Endothelial cell of umbilical vein (primary cell): Measurements from ENCODE around the gene FBP2. TPM values are rescaled to one million over a fixed set of nuclear protein-coding genes. Genes with fewer than 3 reads are reported as not detected.

ENCODE experiments used
- BruUV-seq: library from RNA; stranded (reverse); fragments of 400-500 nt; replicated peaks from 2 replicates; lab custom pipeline; 2021; lab: Mats Ljungman, UMichigan
- CTCF ChIA-PET: fragments of 300-600, 350-600 bp; sonication (Branson Sonifier 250); formaldehyde crosslinking; loops from one replicate; lab custom pipeline; 2021; ENCODE audit warnings: antibody characterized with exemption, inconsistent platforms; lab: Charles Lee
- POLR2A ChIA-PET: fragments of 300-600, 350-600 bp; sonication (Branson Sonifier 250); formaldehyde crosslinking; loops from one replicate; lab custom pipeline; 2021; ENCODE audit warnings: antibody characterized with exemption, inconsistent platforms; lab: Charles Lee
- DNase-seq: peaks from one replicate; pipeline ENCODE4 v3.0.0-alpha.2; 2011; ENCODE audit warnings: low read depth, low spot score
- FAIRE-seq: peaks from 2 replicates; lab custom pipeline; 2011; peaks lifted over from hg19 to GRCh38; lab: Jason Lieb, UNC
- H2AFZ ChIP-seq: 2 replicates; pipeline ENCODE4 v1.6.0; 2012; ENCODE audit warnings: low read depth, low read length, control low read depth, inconsistent platforms
- H3K27ac ChIP-seq: 2 replicates; pipeline ENCODE4 v1.5.1; 2011; ENCODE audit warnings: low read depth, mild to moderate bottlenecking, control low read depth, low read length, moderate library complexity; ENCODE audit not compliant: insufficient read depth
- H3K27me3 ChIP-seq, 2 experiments: 2 replicates each; pipeline versions ENCODE4 v1.6.0 to v1.6.1; 2011; ENCODE audit warnings: low read length in 2 of 2, mixed read lengths in 1 of 2; ENCODE audit not compliant: control insufficient read depth in 2 of 2, insufficient read depth in 2 of 2
- H3K36me3 ChIP-seq, 2 experiments: 2 replicates in 1 of 2; 3 replicates in 1 of 2; pipeline ENCODE4 v1.5.1; 2011; ENCODE audit warnings: low read length in 2 of 2, mild to moderate bottlenecking in 1 of 2, moderate library complexity in 1 of 2; ENCODE audit not compliant: control insufficient read depth in 2 of 2, insufficient read depth in 2 of 2; ENCODE audit errors: extremely low read depth in 1 of 2
- H3K4me1 ChIP-seq: 3 replicates; pipeline ENCODE4 v1.5.1; 2011; ENCODE audit warnings: mild to moderate bottlenecking, low read length; ENCODE audit not compliant: control insufficient read depth, insufficient read depth; ENCODE audit errors: extremely low read depth
- H3K4me2 ChIP-seq: 2 replicates; pipeline ENCODE4 v1.6.1; 2011; ENCODE audit warnings: low read length, control low read depth, mixed read lengths; ENCODE audit not compliant: insufficient read depth
- H3K4me3 ChIP-seq, 3 experiments: fragments of 200-600 bp in 1 of 3; sonication (generic), shearing (Covaris generic) in 1 of 3; replicated peaks in 1 of 3; 2 replicates each; pipeline ENCODE4 v1.5.1; 2011 to 2016; ENCODE audit warnings: control low read depth in 3 of 3, low read length in 3 of 3, mild to moderate bottlenecking in 2 of 3, inconsistent platforms in 1 of 3, low read depth in 1 of 3, moderate library complexity in 1 of 3; ENCODE audit not compliant: insufficient read depth in 1 of 3
- H3K79me2 ChIP-seq: 2 replicates; pipeline ENCODE4 v1.6.0; 2012; ENCODE audit warnings: low read length, inconsistent platforms; ENCODE audit not compliant: control insufficient read depth, insufficient read depth
- H3K9ac ChIP-seq: replicated peaks from 2 replicates; pipeline ENCODE3; 2011; ENCODE audit warnings: low read length, control low read depth; ENCODE audit not compliant: insufficient read depth; ENCODE audit errors: extremely low read depth
- H3K9me1 ChIP-seq: replicated peaks from 3 replicates; pipeline ENCODE4 v1.6.0; 2011; ENCODE audit warnings: mild to moderate bottlenecking, low read length; ENCODE audit not compliant: control insufficient read depth, insufficient read depth; ENCODE audit errors: extremely low read depth
- H3K9me3 ChIP-seq: replicated peaks from 2 replicates; pipeline ENCODE4 v1.5.1; 2012; ENCODE audit warnings: low read length, inconsistent platforms; ENCODE audit not compliant: control insufficient read depth, insufficient read depth
- H4K20me1 ChIP-seq: replicated peaks from 2 replicates; pipeline ENCODE3; 2011; ENCODE audit warnings: mild to moderate bottlenecking, low read length; ENCODE audit not compliant: control insufficient read depth, insufficient read depth; ENCODE audit errors: extremely low read depth
- CTCF ChIP-seq, 2 donors: IDR thresholded peaks; 1 replicate in 1 of 2; 2 replicates in 1 of 2; pipeline ENCODE4 v1.5.1; 2011; ENCODE audit warnings: low read length in 2 of 2, mild to moderate bottlenecking in 2 of 2, moderate library complexity in 2 of 2, control low read depth in 1 of 2, inconsistent platforms in 1 of 2, low read depth in 1 of 2; ENCODE audit not compliant: insufficient read depth in 1 of 2; ENCODE audit errors: extremely low read depth in 1 of 2
- EZH2 ChIP-seq: IDR thresholded peaks from 2 replicates; pipeline ENCODE4 v1.6.1; 2012; ENCODE audit warnings: borderline replicate concordance, low read depth, mild to moderate bottlenecking, moderate library complexity, low read length, inconsistent platforms; ENCODE audit not compliant: severe bottlenecking
- FOS ChIP-seq: IDR thresholded peaks from 2 replicates; pipeline ENCODE4 v1.6.1; 2011; ENCODE audit warnings: mild to moderate bottlenecking, low read length, moderate library complexity, borderline replicate concordance; ENCODE audit not compliant: insufficient read depth
- GATA2 ChIP-seq: IDR thresholded peaks from 2 replicates; pipeline ENCODE4 v1.7.0; 2011; ENCODE audit warnings: low read depth, mild to moderate bottlenecking, moderate library complexity, mixed read lengths, low read length; ENCODE audit not compliant: insufficient read length, insufficient read depth
- JUN ChIP-seq: IDR thresholded peaks from 2 replicates; pipeline ENCODE4 v1.6.1; 2011; ENCODE audit warnings: borderline replicate concordance, low read depth; ENCODE audit not compliant: insufficient read length, insufficient read depth
- MAX ChIP-seq: IDR thresholded peaks from 2 replicates; pipeline ENCODE4 v1.6.1; 2011; ENCODE audit not compliant: insufficient read depth, insufficient read length
- MYC ChIP-seq: IDR thresholded peaks from one replicate; pipeline ENCODE4 v1.6.1; 2011; ENCODE audit warnings: mild to moderate bottlenecking, low read depth, low read length
- POLR2A ChIP-seq: IDR thresholded peaks from 2 replicates; pipeline ENCODE4 v1.6.1; 2012; ENCODE audit warnings: low read depth, mild to moderate bottlenecking, control low read depth, low read length
- POLR2AphosphoS5 ChIP-seq: IDR thresholded peaks from 2 replicates; pipeline ENCODE4 v1.6.1; 2012; ENCODE audit warnings: low read depth, mild to moderate bottlenecking, control low read depth, low read length, moderate library complexity; ENCODE audit not compliant: insufficient read depth
- dilution Hi-C: fragments of 300-500 bp; cut with MboI; formaldehyde crosslinking; loops from one replicate; pipeline ENCODE4 v1.15.0; 2019; ENCODE audit warnings: low sequenced_read_pairs; ENCODE audit not compliant: extremely low pct_ligation_motif_present
- intact Hi-C: fragments of 100-400 bp; cut with micrococcal nuclease; formaldehyde crosslinking; loops from one replicate; pipeline ENCODE4 v1.10.0; 2022
- polyA plus RNA-seq, 4 experiments: library from polyadenylated mRNA; depleted of rRNA in 3 of 4; stranded (reverse) in 3 of 4; unstranded in 1 of 4; fragments of >200 nt; gene quantifications; 2 replicates each; pipeline versions ENCODE4 v1.2.1 to v1.2.3, GENCODE V29; 2011 to 2012; ENCODE audit warnings: missing spikeins in 1 of 4
- total RNA-seq: library from RNA; stranded (reverse); gene quantifications from 2 replicates; pipeline ENCODE4 v1.2.3, GENCODE V29; 2021

Gene FBP2
- total and polyA plus RNA-seq, 2 donors (not counting 3 experiments of a cell fraction or from before 2014, with no cell fraction given), result not detected

GRCh38 chr9:94533601-94534000, 60.0 kb downstream of the FBP2 start:
- ChIA-PET POLR2A (no interaction called here), CTCF (no interaction called here)
- H3K79me2 ChIP-seq, result no peaks in the 10 kb centered on the region
- no peak for DNase-seq
- intact Hi-C loops (no loop called here), dilution Hi-C loops (no loop called here)
- H3K36me3 ChIP-seq, result no peaks in the 10 kb centered on the region
- FAIRE-seq, result no peak
- no peaks in the 10 kb centered on the region for H3K9me1 ChIP-seq
- H3K9me3 ChIP-seq, result no peaks in the 10 kb centered on the region
- H2AFZ ChIP-seq, result no peak overlapping the region
- H3K4me2 ChIP-seq, result no peak overlapping the region
- no peaks in the 10 kb centered on the region for H4K20me1 ChIP-seq
- no peak overlapping the region for H3K4me3 ChIP-seq
- no peak overlapping the region for H3K9ac ChIP-seq
- no peak overlapping the region for H3K27ac ChIP-seq
- TF ChIP-seq EZH2 (no peak), MYC (no peak), GATA2 (no peak), FOS (no peak), POLR2A (no peak), JUN (no peak), CTCF (IDR thresholded peaks at IDR 0.05; ENCODE audit: extremely low read depth in 1 of 2, insufficient read depth in 1 of 2, low read depth in 1 of 2, low read length in 2 of 2) (no peak), MAX (no peak), POLR2AphosphoS5 (no peak)
- no TSS peak for BruUV-seq
- no peaks in the 10 kb centered on the region for H3K27me3 ChIP-seq
- H3K4me1 ChIP-seq, result no peaks in the 10 kb centered on the region
